ENCODE measurements around the gene PLD4. TPM values are rescaled to one million over a fixed set of nuclear protein-coding genes. Genes with fewer than 3 reads are reported as not detected.

The PLD4 gene
- total and polyA plus RNA-seq, 2 experiments from 2014 or later = not detected

DNA sequence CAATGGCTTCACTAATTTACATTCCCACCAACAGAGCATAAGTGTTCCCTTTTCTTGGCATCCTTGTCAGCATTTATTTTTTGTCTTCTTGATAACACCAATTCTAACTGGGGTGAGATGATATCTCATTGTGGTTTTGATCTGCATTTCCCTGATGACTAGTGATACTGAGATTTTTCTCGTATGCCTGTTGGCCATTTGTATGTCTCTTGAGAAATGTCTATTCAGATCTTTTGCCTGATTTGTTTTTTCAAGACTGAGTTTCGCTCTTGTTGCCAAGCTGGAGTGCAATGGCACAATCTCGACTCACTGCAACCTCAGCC is 4.7 kb upstream of the PLD4 start:
- H3K79me2 ChIP-seq (replicated peaks; ENCODE audit: insufficient read depth) = no peaks in the 10 kb centered on the region
- no peaks in the 10 kb centered on the region for H3K4me1 ChIP-seq (ENCODE audit: insufficient read depth)
- H3K4me2 ChIP-seq = no peak overlapping the region
- Mint-ChIP-seq H3K27ac (no peak overlapping the region), H3K4me1 (peaks cover 3% of the 10 kb centered on the region), H3K9me3 (no peaks in the 10 kb centered on the region), H3K4me3 (no peak overlapping the region), H3K36me3 (ENCODE audit: low read depth) (no peaks in the 10 kb centered on the region), H3K27me3 (ENCODE audit: insufficient read depth, low read depth, poor library complexity) (peaks cover 2% of the 10 kb centered on the region)
- no peak overlapping the region for H2AFZ ChIP-seq
- H3K36me3 ChIP-seq (ENCODE audit: insufficient read depth) = no peaks in the 10 kb centered on the region
- H3K27ac ChIP-seq (ENCODE audit: low read depth) = no peak overlapping the region
- ATAC-seq (no peak), DNase-seq (ENCODE audit: low spot score) (no peak)
- no peak overlapping the region for H3K4me3 ChIP-seq
- no peaks in the 10 kb centered on the region for H3F3A ChIP-seq (replicated peaks; ENCODE audit: low read depth)
- H3K27me3 ChIP-seq (ENCODE audit: insufficient read depth) = no peaks in the 10 kb centered on the region
- no peaks in the 10 kb centered on the region for H4K20me1 ChIP-seq (replicated peaks; ENCODE audit: insufficient read depth)
- TF ChIP-seq ZNF114 (CRISPR knock-in tag; IDR thresholded peaks at IDR 0.05) (no peak), NANOG (IDR thresholded peaks at IDR 0.05; ENCODE audit: borderline replicate concordance) (no peak), EZH2phosphoT487 (IDR thresholded peaks at IDR 0.05; ENCODE audit: unreplicated experiment) (no peak), ZNF331 (CRISPR knock-in tag; IDR thresholded peaks at IDR 0.05; ENCODE audit: low read depth) (no peak), POLR2AphosphoS5 (IDR thresholded peaks at IDR 0.05; ENCODE audit: low read depth) (no peak), JUNB (IDR thresholded peaks at IDR 0.05; ENCODE audit: unreplicated experiment) (no peak), STAT1 (IDR thresholded peaks at IDR 0.05; ENCODE audit: unreplicated experiment) (no peak), CREB1 (CRISPR knock-in tag; IDR thresholded peaks at IDR 0.05; ENCODE audit: low read depth) (no peak)
- TF ChIP-seq, protein P1, sequence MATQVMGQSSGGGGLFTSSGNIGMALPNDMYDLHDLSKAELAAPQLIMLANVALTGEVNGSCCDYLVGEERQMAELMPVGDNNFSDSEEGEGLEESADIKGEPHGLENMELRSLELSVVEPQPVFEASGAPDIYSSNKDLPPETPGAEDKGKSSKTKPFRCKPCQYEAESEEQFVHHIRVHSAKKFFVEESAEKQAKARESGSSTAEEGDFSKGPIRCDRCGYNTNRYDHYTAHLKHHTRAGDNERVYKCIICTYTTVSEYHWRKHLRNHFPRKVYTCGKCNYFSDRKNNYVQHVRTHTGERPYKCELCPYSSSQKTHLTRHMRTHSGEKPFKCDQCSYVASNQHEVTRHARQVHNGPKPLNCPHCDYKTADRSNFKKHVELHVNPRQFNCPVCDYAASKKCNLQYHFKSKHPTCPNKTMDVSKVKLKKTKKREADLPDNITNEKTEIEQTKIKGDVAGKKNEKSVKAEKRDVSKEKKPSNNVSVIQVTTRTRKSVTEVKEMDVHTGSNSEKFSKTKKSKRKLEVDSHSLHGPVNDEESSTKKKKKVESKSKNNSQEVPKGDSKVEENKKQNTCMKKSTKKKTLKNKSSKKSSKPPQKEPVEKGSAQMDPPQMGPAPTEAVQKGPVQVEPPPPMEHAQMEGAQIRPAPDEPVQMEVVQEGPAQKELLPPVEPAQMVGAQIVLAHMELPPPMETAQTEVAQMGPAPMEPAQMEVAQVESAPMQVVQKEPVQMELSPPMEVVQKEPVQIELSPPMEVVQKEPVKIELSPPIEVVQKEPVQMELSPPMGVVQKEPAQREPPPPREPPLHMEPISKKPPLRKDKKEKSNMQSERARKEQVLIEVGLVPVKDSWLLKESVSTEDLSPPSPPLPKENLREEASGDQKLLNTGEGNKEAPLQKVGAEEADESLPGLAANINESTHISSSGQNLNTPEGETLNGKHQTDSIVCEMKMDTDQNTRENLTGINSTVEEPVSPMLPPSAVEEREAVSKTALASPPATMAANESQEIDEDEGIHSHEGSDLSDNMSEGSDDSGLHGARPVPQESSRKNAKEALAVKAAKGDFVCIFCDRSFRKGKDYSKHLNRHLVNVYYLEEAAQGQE (IDR thresholded peaks at IDR 0.05; ENCODE audit: unreplicated experiment) = no peak
- TF ChIP-seq, protein P2, sequence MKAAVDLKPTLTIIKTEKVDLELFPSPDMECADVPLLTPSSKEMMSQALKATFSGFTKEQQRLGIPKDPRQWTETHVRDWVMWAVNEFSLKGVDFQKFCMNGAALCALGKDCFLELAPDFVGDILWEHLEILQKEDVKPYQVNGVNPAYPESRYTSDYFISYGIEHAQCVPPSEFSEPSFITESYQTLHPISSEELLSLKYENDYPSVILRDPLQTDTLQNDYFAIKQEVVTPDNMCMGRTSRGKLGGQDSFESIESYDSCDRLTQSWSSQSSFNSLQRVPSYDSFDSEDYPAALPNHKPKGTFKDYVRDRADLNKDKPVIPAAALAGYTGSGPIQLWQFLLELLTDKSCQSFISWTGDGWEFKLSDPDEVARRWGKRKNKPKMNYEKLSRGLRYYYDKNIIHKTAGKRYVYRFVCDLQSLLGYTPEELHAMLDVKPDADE (IDR thresholded peaks at IDR 0.05) = no peak
- TF ChIP-seq, protein P3, sequence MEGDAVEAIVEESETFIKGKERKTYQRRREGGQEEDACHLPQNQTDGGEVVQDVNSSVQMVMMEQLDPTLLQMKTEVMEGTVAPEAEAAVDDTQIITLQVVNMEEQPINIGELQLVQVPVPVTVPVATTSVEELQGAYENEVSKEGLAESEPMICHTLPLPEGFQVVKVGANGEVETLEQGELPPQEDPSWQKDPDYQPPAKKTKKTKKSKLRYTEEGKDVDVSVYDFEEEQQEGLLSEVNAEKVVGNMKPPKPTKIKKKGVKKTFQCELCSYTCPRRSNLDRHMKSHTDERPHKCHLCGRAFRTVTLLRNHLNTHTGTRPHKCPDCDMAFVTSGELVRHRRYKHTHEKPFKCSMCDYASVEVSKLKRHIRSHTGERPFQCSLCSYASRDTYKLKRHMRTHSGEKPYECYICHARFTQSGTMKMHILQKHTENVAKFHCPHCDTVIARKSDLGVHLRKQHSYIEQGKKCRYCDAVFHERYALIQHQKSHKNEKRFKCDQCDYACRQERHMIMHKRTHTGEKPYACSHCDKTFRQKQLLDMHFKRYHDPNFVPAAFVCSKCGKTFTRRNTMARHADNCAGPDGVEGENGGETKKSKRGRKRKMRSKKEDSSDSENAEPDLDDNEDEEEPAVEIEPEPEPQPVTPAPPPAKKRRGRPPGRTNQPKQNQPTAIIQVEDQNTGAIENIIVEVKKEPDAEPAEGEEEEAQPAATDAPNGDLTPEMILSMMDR (conservative IDR thresholded peaks at IDR 0.05; ENCODE audit: low read depth in 2 of 2) = no peak
- TF ChIP-seq, protein P4, sequence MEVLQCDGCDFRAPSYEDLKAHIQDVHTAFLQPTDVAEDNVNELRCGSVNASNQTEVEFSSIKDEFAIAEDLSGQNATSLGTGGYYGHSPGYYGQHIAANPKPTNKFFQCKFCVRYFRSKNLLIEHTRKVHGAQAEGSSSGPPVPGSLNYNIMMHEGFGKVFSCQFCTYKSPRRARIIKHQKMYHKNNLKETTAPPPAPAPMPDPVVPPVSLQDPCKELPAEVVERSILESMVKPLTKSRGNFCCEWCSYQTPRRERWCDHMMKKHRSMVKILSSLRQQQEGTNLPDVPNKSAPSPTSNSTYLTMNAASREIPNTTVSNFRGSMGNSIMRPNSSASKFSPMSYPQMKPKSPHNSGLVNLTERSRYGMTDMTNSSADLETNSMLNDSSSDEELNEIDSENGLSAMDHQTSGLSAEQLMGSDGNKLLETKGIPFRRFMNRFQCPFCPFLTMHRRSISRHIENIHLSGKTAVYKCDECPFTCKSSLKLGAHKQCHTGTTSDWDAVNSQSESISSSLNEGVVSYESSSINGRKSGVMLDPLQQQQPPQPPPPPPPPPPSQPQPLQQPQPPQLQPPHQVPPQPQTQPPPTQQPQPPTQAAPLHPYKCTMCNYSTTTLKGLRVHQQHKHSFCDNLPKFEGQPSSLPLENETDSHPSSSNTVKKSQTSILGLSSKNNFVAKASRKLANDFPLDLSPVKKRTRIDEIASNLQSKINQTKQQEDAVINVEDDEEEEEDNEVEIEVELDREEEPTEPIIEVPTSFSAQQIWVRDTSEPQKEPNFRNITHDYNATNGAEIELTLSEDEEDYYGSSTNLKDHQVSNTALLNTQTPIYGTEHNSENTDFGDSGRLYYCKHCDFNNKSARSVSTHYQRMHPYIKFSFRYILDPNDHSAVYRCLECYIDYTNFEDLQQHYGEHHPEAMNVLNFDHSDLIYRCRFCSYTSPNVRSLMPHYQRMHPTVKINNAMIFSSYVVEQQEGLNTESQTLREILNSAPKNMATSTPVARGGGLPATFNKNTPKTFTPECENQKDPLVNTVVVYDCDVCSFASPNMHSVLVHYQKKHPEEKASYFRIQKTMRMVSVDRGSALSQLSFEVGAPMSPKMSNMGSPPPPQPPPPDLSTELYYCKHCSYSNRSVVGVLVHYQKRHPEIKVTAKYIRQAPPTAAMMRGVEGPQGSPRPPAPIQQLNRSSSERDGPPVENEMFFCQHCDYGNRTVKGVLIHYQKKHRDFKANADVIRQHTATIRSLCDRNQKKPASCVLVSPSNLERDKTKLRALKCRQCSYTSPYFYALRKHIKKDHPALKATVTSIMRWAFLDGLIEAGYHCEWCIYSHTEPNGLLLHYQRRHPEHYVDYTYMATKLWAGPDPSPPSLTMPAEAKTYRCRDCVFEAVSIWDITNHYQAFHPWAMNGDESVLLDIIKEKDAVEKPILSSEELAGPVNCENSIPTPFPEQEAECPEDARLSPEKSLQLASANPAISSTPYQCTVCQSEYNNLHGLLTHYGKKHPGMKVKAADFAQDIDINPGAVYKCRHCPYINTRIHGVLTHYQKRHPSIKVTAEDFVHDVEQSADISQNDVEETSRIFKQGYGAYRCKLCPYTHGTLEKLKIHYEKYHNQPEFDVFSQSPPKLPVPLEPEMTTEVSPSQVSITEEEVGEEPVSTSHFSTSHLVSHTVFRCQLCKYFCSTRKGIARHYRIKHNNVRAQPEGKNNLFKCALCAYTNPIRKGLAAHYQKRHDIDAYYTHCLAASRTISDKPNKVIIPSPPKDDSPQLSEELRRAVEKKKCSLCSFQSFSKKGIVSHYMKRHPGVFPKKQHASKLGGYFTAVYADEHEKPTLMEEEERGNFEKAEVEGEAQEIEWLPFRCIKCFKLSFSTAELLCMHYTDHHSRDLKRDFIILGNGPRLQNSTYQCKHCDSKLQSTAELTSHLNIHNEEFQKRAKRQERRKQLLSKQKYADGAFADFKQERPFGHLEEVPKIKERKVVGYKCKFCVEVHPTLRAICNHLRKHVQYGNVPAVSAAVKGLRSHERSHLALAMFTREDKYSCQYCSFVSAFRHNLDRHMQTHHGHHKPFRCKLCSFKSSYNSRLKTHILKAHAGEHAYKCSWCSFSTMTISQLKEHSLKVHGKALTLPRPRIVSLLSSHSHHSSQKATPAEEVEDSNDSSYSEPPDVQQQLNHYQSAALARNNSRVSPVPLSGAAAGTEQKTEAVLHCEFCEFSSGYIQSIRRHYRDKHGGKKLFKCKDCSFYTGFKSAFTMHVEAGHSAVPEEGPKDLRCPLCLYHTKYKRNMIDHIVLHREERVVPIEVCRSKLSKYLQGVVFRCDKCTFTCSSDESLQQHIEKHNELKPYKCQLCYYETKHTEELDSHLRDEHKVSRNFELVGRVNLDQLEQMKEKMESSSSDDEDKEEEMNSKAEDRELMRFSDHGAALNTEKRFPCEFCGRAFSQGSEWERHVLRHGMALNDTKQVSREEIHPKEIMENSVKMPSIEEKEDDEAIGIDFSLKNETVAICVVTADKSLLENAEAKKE (CRISPR knock-in tag; IDR thresholded peaks at IDR 0.05) = no peak
- no peaks in the 10 kb centered on the region for H3K9me2 ChIP-seq (ENCODE audit: insufficient read depth)
